HEK293 (cell line): Measurements from ENCODE around the gene PARD3B.
A peak's percentile ranks its signal among the peaks of the same experiment; 100 is the strongest.

Experiments
- BCL11A ChIP-seq: fragments of 450-650 bp; formaldehyde crosslinking; IDR thresholded peaks from 2 replicates; pipeline ENCODE4 v1.5.1; 2016; ENCODE audit warnings: low read depth, missing biosample characterization, missing genetic modification characterization
- EGR2 ChIP-seq: fragments of 450-650 bp; formaldehyde crosslinking; IDR thresholded peaks from 2 replicates; pipeline ENCODE4 v1.5.1; 2016; ENCODE audit warnings: low read depth, missing biosample characterization, missing genetic modification characterization
- GLI2 ChIP-seq: fragments of 450-650 bp; formaldehyde crosslinking; IDR thresholded peaks from 2 replicates; pipeline ENCODE4; 2017; ENCODE audit warnings: missing biosample characterization, missing genetic modification characterization, low read depth, borderline replicate concordance
- GLIS1 ChIP-seq: fragments of 450-650 bp; formaldehyde crosslinking; IDR thresholded peaks from 2 replicates; pipeline ENCODE4 v1.5.1; 2016; ENCODE audit warnings: missing biosample characterization, missing genetic modification characterization
- GLIS2 ChIP-seq: fragments of 450-650 bp; formaldehyde crosslinking; IDR thresholded peaks from 2 replicates; pipeline ENCODE4 v1.5.1; 2016; ENCODE audit warnings: missing biosample characterization, missing genetic modification characterization
- HIC1 ChIP-seq: fragments of 450-650 bp; formaldehyde crosslinking; IDR thresholded peaks from 2 replicates; pipeline ENCODE4 v1.5.1; 2016; ENCODE audit warnings: missing biosample characterization, missing genetic modification characterization
- IKZF3 ChIP-seq: fragments of 450-650 bp; IDR thresholded peaks from 2 replicates; pipeline ENCODE4 v1.5.0; 2018; ENCODE audit warnings: missing biosample characterization, mild to moderate bottlenecking, missing genetic modification characterization, moderate library complexity
- KLF8 ChIP-seq: fragments of 450-650 bp; formaldehyde crosslinking; IDR thresholded peaks from 2 replicates; pipeline ENCODE4 v1.5.1; 2016; ENCODE audit warnings: missing biosample characterization, missing genetic modification characterization
- PATZ1 ChIP-seq: fragments of 450-650 bp; formaldehyde crosslinking; IDR thresholded peaks from 2 replicates; pipeline ENCODE4 v1.5.1; 2016; ENCODE audit warnings: missing biosample characterization, missing genetic modification characterization
- RBAK ChIP-seq: fragments of 450-650 bp; formaldehyde crosslinking; IDR thresholded peaks from 2 replicates; pipeline ENCODE4 v1.5.1; 2016; ENCODE audit warnings: missing biosample characterization, missing genetic modification characterization
- REPIN1 ChIP-seq: fragments of 450-650 bp; formaldehyde crosslinking; IDR thresholded peaks from 2 replicates; pipeline ENCODE4 v1.5.1; 2017; ENCODE audit warnings: missing biosample characterization, missing genetic modification characterization, low read depth
- WT1 ChIP-seq: fragments of 450-650 bp; formaldehyde crosslinking; IDR thresholded peaks from 2 replicates; pipeline ENCODE4 v1.5.1; 2016; ENCODE audit warnings: missing biosample characterization, missing genetic modification characterization
- ZBTB20 ChIP-seq: fragments of 450-650 bp; formaldehyde crosslinking; IDR thresholded peaks from 2 replicates; pipeline ENCODE4 v1.5.1; 2016; ENCODE audit warnings: missing biosample characterization, missing genetic modification characterization
- ZBTB26 ChIP-seq: fragments of 450-650 bp; formaldehyde crosslinking; optimal IDR thresholded peaks from 2 replicates; pipeline ENCODE3; 2016; ENCODE audit warnings: missing biosample characterization, mild to moderate bottlenecking, missing genetic modification characterization
- ZNF157 ChIP-seq: fragments of 450-650 bp; formaldehyde crosslinking; IDR thresholded peaks from 2 replicates; pipeline ENCODE4 v1.5.1; 2016; ENCODE audit warnings: missing biosample characterization, missing genetic modification characterization
- ZNF19 ChIP-seq: fragments of 450-650 bp; formaldehyde crosslinking; IDR thresholded peaks from 2 replicates; pipeline ENCODE4; 2016; ENCODE audit warnings: missing biosample characterization, missing genetic modification characterization, low read depth
- ZNF266 ChIP-seq: fragments of 450-650 bp; formaldehyde crosslinking; IDR thresholded peaks from 2 replicates; pipeline ENCODE4 v1.5.1; 2016; ENCODE audit warnings: missing biosample characterization, missing genetic modification characterization, low read depth
- ZNF350 ChIP-seq: fragments of 450-650 bp; formaldehyde crosslinking; IDR thresholded peaks from 2 replicates; pipeline ENCODE4 v1.5.0; 2017; ENCODE audit warnings: missing biosample characterization, mild to moderate bottlenecking, missing genetic modification characterization
- ZNF362 ChIP-seq: fragments of 450-650 bp; formaldehyde crosslinking; IDR thresholded peaks from 2 replicates; pipeline ENCODE4 v1.5.1; 2016; ENCODE audit warnings: missing biosample characterization, missing genetic modification characterization
- ZNF404 ChIP-seq: fragments of 450-650 bp; formaldehyde crosslinking; IDR thresholded peaks from 2 replicates; pipeline ENCODE4 v1.5.1; 2017; ENCODE audit warnings: missing biosample characterization, missing genetic modification characterization
- ZNF585B ChIP-seq: fragments of 450-650 bp; formaldehyde crosslinking; IDR thresholded peaks from 2 replicates; pipeline ENCODE4 v1.5.1; 2016; ENCODE audit warnings: missing biosample characterization, missing genetic modification characterization
- ZNF596 ChIP-seq: fragments of 450-650 bp; IDR thresholded peaks from 2 replicates; pipeline ENCODE4 v1.5.0; 2018; ENCODE audit warnings: missing biosample characterization, mild to moderate bottlenecking, missing genetic modification characterization, moderate library complexity
- ZNF626 ChIP-seq: fragments of 450-650 bp; sonication (Bioruptor Pico); formaldehyde crosslinking; IDR thresholded peaks from 2 replicates; pipeline ENCODE4 v1.5.1; 2018; ENCODE audit warnings: missing biosample characterization, missing genetic modification characterization, inconsistent platforms
- ZNF654 ChIP-seq: fragments of 450-650 bp; formaldehyde crosslinking; IDR thresholded peaks from 2 replicates; pipeline ENCODE4 v1.5.1; 2016; ENCODE audit warnings: low read depth, missing biosample characterization, missing genetic modification characterization
- ZNF660 ChIP-seq: fragments of 450-650 bp; IDR thresholded peaks from 2 replicates; pipeline ENCODE4 v1.5.1; 2018; ENCODE audit warnings: missing biosample characterization, mild to moderate bottlenecking, missing genetic modification characterization
- ZNF670 ChIP-seq: fragments of 450-650 bp; formaldehyde crosslinking; IDR thresholded peaks from 2 replicates; pipeline ENCODE4 v1.5.1; 2016; ENCODE audit warnings: missing biosample characterization, missing genetic modification characterization, low read depth
- ZNF707 ChIP-seq: fragments of 450-650 bp; formaldehyde crosslinking; IDR thresholded peaks from 2 replicates; pipeline ENCODE4 v1.5.1; 2016; ENCODE audit warnings: missing biosample characterization, missing genetic modification characterization
- ZSCAN16 ChIP-seq: fragments of 450-650 bp; formaldehyde crosslinking; IDR thresholded peaks from 2 replicates; pipeline ENCODE4 v1.5.1; 2016; ENCODE audit warnings: missing biosample characterization, missing genetic modification characterization
- TF ChIP-seq, protein P1 (sequence below): fragments of 450-650 bp; formaldehyde crosslinking; IDR thresholded peaks from 2 replicates; pipeline ENCODE4 v1.5.1; 2016; ENCODE audit warnings: missing biosample characterization, missing genetic modification characterization
- TF ChIP-seq, protein P2 (sequence below): fragments of 450-650 bp; formaldehyde crosslinking; IDR thresholded peaks from 2 replicates; pipeline ENCODE4 v1.5.1; 2016; ENCODE audit warnings: missing biosample characterization, missing genetic modification characterization
- TF ChIP-seq, protein P3 (sequence below): fragments of 450-650 bp; formaldehyde crosslinking; IDR thresholded peaks from 2 replicates; pipeline ENCODE4 v1.5.1; 2016; ENCODE audit warnings: missing biosample characterization, missing genetic modification characterization

Gene PARD3B

GRCh38 chr2:204510709-204511420 is 34.4 kb upstream of the PARD3B start (continued):
- TF ChIP-seq, protein P1, sequence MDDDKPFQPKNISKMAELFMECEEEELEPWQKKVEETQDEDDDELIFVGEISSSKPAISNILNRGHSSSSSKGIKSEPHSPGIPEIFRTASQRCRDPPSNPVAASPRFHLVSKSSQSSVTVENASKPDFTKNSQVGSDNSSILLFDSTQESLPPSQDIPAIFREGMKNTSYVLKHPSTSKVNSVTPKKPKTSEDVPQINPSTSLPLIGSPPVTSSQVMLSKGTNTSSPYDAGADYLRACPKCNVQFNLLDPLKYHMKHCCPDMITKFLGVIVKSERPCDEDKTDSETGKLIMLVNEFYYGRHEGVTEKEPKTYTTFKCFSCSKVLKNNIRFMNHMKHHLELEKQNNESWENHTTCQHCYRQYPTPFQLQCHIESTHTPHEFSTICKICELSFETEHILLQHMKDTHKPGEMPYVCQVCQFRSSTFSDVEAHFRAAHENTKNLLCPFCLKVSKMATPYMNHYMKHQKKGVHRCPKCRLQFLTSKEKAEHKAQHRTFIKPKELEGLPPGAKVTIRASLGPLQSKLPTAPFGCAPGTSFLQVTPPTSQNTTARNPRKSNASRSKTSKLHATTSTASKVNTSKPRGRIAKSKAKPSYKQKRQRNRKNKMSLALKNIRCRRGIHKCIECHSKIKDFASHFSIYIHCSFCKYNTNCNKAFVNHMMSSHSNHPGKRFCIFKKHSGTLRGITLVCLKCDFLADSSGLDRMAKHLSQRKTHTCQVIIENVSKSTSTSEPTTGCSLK (tag by site-specific recombination), result no peak
- no peak for TF ChIP-seq ZNF707 (tag by site-specific recombination)
- TF ChIP-seq GLI2, result peak; percentile 49; the same call in 1 of the 2 replicates
- no peak for TF ChIP-seq ZNF404 (tag by site-specific recombination)
- TF ChIP-seq ZBTB20, result no peak
- TF ChIP-seq GLIS1 (tag by site-specific recombination), result peak; percentile 42
- TF ChIP-seq BCL11A (tag by site-specific recombination), result peak; percentile 72
- no peak for TF ChIP-seq HIC1 (tag by site-specific recombination)
- TF ChIP-seq KLF8, result no peak
- 0 out of 2 replicates have a peak, but pooled peaks have one; percentile 37 for TF ChIP-seq ZNF596
- TF ChIP-seq REPIN1 (tag by site-specific recombination), result no peak
- TF ChIP-seq ZNF585B (tag by site-specific recombination), result no peak
- TF ChIP-seq ZNF350 (tag by site-specific recombination), result no peak
- TF ChIP-seq WT1 (tag by site-specific recombination), result 0 out of 2 replicates have a peak, but pooled peaks have one; percentile 48
- TF ChIP-seq ZSCAN16, result 0 out of 2 replicates have a peak, but pooled peaks have one; percentile 39
- no peak for TF ChIP-seq ZNF670 (tag by site-specific recombination)
- no peak for TF ChIP-seq ZNF19 (tag by site-specific recombination)
- TF ChIP-seq EGR2 (tag by site-specific recombination), result no peak
- no peak for TF ChIP-seq ZNF157
- TF ChIP-seq ZNF266 (tag by site-specific recombination), result no peak
- no peak for TF ChIP-seq PATZ1 (tag by site-specific recombination)
- TF ChIP-seq, protein P2, sequence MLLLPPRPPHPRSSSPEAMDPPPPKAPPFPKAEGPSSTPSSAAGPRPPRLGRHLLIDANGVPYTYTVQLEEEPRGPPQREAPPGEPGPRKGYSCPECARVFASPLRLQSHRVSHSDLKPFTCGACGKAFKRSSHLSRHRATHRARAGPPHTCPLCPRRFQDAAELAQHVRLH (tag by site-specific recombination), result 0 out of 2 replicates have a peak, but pooled peaks have one; percentile 12
- no peak for TF ChIP-seq ZBTB26 (tag by site-specific recombination)
- TF ChIP-seq IKZF3 (tag by site-specific recombination), result peak; percentile 71; the same call in 1 of the 2 replicates
- TF ChIP-seq ZNF660 (tag by site-specific recombination), result no peak
- TF ChIP-seq ZNF626 (tag by site-specific recombination), result no peak
- TF ChIP-seq ZNF362 (tag by site-specific recombination), result no peak
- TF ChIP-seq RBAK (tag by site-specific recombination), result no peak
- no peak for TF ChIP-seq GLIS2 (tag by site-specific recombination)
- TF ChIP-seq, protein P3, sequence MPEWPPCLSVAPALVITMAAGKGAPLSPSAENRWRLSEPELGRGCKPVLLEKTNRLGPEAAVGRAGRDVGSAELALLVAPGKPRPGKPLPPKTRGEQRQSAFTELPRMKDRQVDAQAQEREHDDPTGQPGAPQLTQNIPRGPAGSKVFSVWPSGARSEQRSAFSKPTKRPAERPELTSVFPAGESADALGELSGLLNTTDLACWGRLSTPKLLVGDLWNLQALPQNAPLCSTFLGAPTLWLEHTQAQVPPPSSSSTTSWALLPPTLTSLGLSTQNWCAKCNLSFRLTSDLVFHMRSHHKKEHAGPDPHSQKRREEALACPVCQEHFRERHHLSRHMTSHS (tag by site-specific recombination), result peak; percentile 34; the same call in 1 of the 2 replicates
- no peak for TF ChIP-seq ZNF654 (tag by site-specific recombination)
